Ishikawa (cell line): ENCODE results near the gene FSTL4.

Source experiments
- CEBPB ChIP-seq: IDR thresholded peaks from 2 replicates; pipeline ENCODE4 v1.6.1; 2012
- CREB1 ChIP-seq: IDR thresholded peaks from 2 replicates; pipeline ENCODE4 v1.6.1; 2012; ENCODE audit warnings: low read depth
- EGR1 ChIP-seq: IDR thresholded peaks from 2 replicates; pipeline ENCODE4 v1.6.1; 2012
- EP300 ChIP-seq: IDR thresholded peaks from 2 replicates; pipeline ENCODE4 v1.6.1; 2012; ENCODE audit warnings: borderline replicate concordance
- FOXM1 ChIP-seq: IDR thresholded peaks from 2 replicates; pipeline ENCODE4 v1.6.1; 2012; ENCODE audit warnings: low read depth, borderline replicate concordance
- MAX ChIP-seq: IDR thresholded peaks from 2 replicates; pipeline ENCODE4 v1.6.1; 2012
- NFIC ChIP-seq: IDR thresholded peaks from 2 replicates; pipeline ENCODE4 v1.6.1; 2012
- RAD21 ChIP-seq: IDR thresholded peaks from 2 replicates; pipeline ENCODE4 v1.6.1; 2012; ENCODE audit warnings: low read depth
- REST ChIP-seq: IDR thresholded peaks from 2 replicates; pipeline ENCODE4 v1.6.1; 2012; ENCODE audit warnings: low read depth, mild to moderate bottlenecking
- TAF1 ChIP-seq: IDR thresholded peaks from 2 replicates; pipeline ENCODE4 v1.6.1; 2012; ENCODE audit warnings: low read depth, mild to moderate bottlenecking
- TCF12 ChIP-seq: IDR thresholded peaks from 2 replicates; pipeline ENCODE4 v1.6.1; 2012; ENCODE audit warnings: low read depth
- TEAD4 ChIP-seq: IDR thresholded peaks from 2 replicates; pipeline ENCODE4 v1.6.1; 2012
- YY1 ChIP-seq: IDR thresholded peaks from 2 replicates; pipeline ENCODE4 v1.6.1; 2012; ENCODE audit warnings: low read depth
- ZBTB7A ChIP-seq: IDR thresholded peaks from 2 replicates; pipeline ENCODE4 v1.6.1; 2012; ENCODE audit warnings: low read depth
- TF ChIP-seq, protein P1 (sequence below): IDR thresholded peaks from 2 replicates; pipeline ENCODE4 v1.6.1; 2012

Gene FSTL4

DNA sequence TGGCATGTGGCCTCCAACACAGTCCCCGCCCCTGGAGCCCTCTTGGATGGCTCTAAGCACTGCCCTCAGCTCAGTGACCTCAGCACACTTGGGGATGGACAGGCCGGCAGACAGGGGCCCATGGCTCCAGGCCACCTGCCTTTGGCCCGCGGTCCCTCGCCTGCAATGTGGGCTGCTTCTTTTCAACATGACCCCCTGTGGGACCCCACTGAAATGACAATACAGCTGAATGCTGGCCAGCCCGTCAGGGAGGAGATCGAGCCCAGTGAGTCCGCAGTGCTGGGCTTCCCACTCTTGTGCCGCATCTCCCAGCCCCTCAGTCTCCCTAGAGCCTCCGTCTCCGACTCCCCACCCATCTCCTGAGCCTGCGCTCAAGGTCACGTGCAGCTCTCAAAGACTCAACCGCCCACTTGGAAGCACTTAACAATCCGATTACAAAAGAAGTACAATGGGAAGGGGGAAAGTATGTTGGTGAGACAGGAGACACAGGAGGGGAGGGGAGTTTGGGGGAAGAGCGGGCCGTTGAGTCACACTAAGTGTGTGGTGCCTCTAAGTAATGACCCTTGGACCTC, 321.6 kb downstream of the FSTL4 start:
- TF ChIP-seq EP300 (no peak), ZBTB7A (no peak), MAX (no peak), TCF12 (no peak), REST (no peak), TAF1 (no peak), CREB1 (no peak), NFIC (no peak)
- TF ChIP-seq, protein P1, sequence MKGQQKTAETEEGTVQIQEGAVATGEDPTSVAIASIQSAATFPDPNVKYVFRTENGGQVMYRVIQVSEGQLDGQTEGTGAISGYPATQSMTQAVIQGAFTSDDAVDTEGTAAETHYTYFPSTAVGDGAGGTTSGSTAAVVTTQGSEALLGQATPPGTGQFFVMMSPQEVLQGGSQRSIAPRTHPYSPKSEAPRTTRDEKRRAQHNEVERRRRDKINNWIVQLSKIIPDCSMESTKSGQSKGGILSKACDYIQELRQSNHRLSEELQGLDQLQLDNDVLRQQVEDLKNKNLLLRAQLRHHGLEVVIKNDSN = no peak

- TF ChIP-seq NFIC (no peak), TEAD4 (no peak), RAD21 (no peak), FOXM1 (no peak), CREB1 (no peak), CEBPB (no peak), REST (no peak), ZBTB7A (no peak), MAX (no peak), YY1 (no peak)
Measured at GRCh38 chr5:133289686-133290367, 322.5 kb downstream of the FSTL4 start.

GRCh38 chr5:133287500-133287899, 324.8 kb downstream of the FSTL4 start:
- TF ChIP-seq YY1 (no peak), RAD21 (peak; percentile 63)

DNA sequence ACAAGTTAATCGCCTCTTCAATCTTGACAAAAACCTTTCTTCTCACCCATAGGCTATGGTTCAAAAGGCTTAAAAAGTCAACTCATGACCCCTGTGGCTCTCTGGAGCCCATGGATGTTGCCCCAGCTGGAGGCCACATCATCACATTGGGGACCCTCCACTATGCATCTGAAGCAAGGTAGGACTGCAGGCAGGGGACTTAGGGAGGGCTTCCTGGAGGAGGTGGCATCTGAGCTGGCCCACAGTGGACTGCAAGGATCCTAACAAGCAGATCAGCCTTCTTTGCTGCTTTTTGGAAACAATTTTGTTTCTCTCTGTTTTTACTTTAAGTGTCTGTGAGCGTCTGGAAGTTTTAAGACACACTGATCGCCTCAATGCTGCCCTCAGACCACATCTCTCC, 325.9 kb downstream of the FSTL4 start:
- no peak for TF ChIP-seq NFIC
- no peak for TF ChIP-seq TEAD4
- no peak for TF ChIP-seq YY1
- TF ChIP-seq RAD21 = no peak
- no peak for TF ChIP-seq EP300
- TF ChIP-seq REST = no peak
- TF ChIP-seq TCF12 = no peak

DNA sequence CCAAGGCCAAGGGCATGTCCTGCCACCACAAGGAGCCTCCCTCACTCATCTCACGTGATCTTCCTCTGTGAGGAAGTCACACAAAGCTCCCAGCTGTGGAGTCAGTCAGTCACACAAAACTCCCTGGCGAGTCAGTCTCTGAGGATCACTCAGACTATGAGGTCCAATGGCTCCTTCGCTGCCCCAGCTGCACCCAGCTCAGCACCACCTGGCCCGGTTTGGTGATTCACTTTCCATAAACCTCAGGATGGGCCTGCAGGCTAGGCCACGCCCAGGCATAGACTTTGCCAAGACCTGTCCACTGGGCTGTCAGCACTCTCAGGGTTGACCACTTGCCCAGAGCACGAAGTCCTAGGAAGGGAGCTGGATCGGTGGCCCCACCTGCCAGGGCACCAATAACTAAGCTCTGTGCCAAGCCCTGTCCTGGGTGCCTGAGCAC, 326.7 kb downstream of the FSTL4 start:
- TF ChIP-seq, protein P1 = no peak
- TF ChIP-seq REST = no peak
- TF ChIP-seq EGR1 = no peak
- no peak for TF ChIP-seq TCF12
- no peak for TF ChIP-seq NFIC
- no peak for TF ChIP-seq CREB1
- TF ChIP-seq ZBTB7A = no peak
- no peak for TF ChIP-seq RAD21
- TF ChIP-seq EP300 = no peak
- TF ChIP-seq TAF1 = no peak
- TF ChIP-seq YY1 = no peak
- TF ChIP-seq MAX = no peak
- no peak for TF ChIP-seq FOXM1
- TF ChIP-seq TEAD4 = no peak
- no peak for TF ChIP-seq CEBPB
